ENCODE measurements around the gene CXCL16. TPM values are rescaled to one million over a fixed set of nuclear protein-coding genes. Genes with fewer than 3 reads are reported as not detected.

CXCL16 gene
- total and polyA plus RNA-seq, 10 of the 15 experiments (the other 5 are each of a cell fraction or from before 2014, with no cell fraction given): 0.15 to 2.2 (median 0.65) TPM

DNA sequence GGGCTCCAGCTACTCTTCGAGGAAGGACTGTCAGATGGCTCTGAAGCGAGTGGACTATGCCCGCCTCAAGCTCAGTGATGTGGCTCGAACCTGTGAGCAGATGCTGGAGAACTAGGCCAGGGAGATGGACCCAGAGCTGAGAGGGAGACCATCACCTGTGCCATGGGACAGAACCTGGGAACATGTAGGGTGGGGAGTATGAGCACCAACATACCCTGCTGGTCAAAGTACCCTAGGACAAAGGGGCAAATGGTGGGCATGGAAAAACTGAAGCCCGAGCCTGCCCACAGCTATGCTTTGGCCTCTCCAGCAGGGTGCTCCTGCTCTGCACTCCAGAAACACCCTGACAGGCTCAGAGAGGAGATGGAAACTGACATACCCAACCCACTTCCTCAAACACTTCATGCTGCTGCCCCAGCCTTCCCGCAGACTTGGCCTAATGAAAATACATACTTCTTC lies 6.6 kb downstream of the CXCL16 start (continued):
- TF ChIP-seq, protein P1, sequence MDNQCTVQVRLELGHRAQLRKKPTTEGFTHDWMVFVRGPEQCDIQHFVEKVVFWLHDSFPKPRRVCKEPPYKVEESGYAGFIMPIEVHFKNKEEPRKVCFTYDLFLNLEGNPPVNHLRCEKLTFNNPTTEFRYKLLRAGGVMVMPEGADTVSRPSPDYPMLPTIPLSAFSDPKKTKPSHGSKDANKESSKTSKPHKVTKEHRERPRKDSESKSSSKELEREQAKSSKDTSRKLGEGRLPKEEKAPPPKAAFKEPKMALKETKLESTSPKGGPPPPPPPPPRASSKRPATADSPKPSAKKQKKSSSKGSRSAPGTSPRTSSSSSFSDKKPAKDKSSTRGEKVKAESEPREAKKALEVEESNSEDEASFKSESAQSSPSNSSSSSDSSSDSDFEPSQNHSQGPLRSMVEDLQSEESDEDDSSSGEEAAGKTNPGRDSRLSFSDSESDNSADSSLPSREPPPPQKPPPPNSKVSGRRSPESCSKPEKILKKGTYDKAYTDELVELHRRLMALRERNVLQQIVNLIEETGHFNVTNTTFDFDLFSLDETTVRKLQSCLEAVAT (IDR thresholded peaks at IDR 0.05): peak; percentile 78; the same call in 1 of the 2 replicates
- TF ChIP-seq, protein P2, sequence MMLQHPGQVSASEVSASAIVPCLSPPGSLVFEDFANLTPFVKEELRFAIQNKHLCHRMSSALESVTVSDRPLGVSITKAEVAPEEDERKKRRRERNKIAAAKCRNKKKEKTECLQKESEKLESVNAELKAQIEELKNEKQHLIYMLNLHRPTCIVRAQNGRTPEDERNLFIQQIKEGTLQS (IDR thresholded peaks at IDR 0.05; ENCODE audit: borderline replicate concordance, extremely low read depth, low read depth, low read length): no peak
- TF ChIP-seq NRF1 (conservative IDR thresholded peaks at IDR 0.05; ENCODE audit: low read depth, low read length): no peak
- TF ChIP-seq NFYA (IDR thresholded peaks at IDR 0.05; ENCODE audit: borderline replicate concordance, low read depth, low read length): no peak
- TF ChIP-seq RAD51 (IDR thresholded peaks at IDR 0.05): no peak
- no peak for TF ChIP-seq FOS (IDR thresholded peaks at IDR 0.05; ENCODE audit: borderline replicate concordance, extremely low read depth, insufficient read length)
- TF ChIP-seq, protein P3, sequence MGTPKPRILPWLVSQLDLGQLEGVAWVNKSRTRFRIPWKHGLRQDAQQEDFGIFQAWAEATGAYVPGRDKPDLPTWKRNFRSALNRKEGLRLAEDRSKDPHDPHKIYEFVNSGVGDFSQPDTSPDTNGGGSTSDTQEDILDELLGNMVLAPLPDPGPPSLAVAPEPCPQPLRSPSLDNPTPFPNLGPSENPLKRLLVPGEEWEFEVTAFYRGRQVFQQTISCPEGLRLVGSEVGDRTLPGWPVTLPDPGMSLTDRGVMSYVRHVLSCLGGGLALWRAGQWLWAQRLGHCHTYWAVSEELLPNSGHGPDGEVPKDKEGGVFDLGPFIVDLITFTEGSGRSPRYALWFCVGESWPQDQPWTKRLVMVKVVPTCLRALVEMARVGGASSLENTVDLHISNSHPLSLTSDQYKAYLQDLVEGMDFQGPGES (IDR thresholded peaks at IDR 0.05): no peak
- no peak for TF ChIP-seq ZBED1 (IDR thresholded peaks at IDR 0.05; ENCODE audit: borderline replicate concordance)
- TF ChIP-seq CREB1 (IDR thresholded peaks at IDR 0.05; ENCODE audit: low read depth): no peak
- TF ChIP-seq LARP7 (IDR thresholded peaks at IDR 0.05): 0 out of 2 replicates have a peak, but pooled peaks have one; percentile 59
- no peak for TF ChIP-seq SUZ12 (IDR thresholded peaks at IDR 0.05; ENCODE audit: unreplicated experiment)
- TF ChIP-seq ZNF622 (IDR thresholded peaks at IDR 0.05): no peak
- peak in 1 of 2 experiments; percentile 62; a peak in 1 of 4 replicates for TF ChIP-seq ETV6 (conservative IDR thresholded peaks at IDR 0.05 in 1 of 2, IDR thresholded peaks at IDR 0.05 in 1 of 2; ENCODE audit: borderline replicate concordance in 1 of 2, low read depth in 1 of 2)
- TF ChIP-seq, protein P4, sequence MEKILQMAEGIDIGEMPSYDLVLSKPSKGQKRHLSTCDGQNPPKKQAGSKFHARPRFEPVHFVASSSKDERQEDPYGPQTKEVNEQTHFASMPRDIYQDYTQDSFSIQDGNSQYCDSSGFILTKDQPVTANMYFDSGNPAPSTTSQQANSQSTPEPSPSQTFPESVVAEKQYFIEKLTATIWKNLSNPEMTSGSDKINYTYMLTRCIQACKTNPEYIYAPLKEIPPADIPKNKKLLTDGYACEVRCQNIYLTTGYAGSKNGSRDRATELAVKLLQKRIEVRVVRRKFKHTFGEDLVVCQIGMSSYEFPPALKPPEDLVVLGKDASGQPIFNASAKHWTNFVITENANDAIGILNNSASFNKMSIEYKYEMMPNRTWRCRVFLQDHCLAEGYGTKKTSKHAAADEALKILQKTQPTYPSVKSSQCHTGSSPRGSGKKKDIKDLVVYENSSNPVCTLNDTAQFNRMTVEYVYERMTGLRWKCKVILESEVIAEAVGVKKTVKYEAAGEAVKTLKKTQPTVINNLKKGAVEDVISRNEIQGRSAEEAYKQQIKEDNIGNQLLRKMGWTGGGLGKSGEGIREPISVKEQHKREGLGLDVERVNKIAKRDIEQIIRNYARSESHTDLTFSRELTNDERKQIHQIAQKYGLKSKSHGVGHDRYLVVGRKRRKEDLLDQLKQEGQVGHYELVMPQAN (conservative IDR thresholded peaks at IDR 0.05): no peak
- TF ChIP-seq ZSCAN29 (IDR thresholded peaks at IDR 0.05): no peak
- TF ChIP-seq, protein P5, sequence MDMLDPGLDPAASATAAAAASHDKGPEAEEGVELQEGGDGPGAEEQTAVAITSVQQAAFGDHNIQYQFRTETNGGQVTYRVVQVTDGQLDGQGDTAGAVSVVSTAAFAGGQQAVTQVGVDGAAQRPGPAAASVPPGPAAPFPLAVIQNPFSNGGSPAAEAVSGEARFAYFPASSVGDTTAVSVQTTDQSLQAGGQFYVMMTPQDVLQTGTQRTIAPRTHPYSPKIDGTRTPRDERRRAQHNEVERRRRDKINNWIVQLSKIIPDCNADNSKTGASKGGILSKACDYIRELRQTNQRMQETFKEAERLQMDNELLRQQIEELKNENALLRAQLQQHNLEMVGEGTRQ (IDR thresholded peaks at IDR 0.05; ENCODE audit: borderline replicate concordance, low read depth, low read length): no peak
- 0 out of 2 replicates have a peak, but pooled peaks have one; percentile 28 for TF ChIP-seq IRF4 (IDR thresholded peaks at IDR 0.05; ENCODE audit: low read depth, low read length)
- TF ChIP-seq, protein P6, sequence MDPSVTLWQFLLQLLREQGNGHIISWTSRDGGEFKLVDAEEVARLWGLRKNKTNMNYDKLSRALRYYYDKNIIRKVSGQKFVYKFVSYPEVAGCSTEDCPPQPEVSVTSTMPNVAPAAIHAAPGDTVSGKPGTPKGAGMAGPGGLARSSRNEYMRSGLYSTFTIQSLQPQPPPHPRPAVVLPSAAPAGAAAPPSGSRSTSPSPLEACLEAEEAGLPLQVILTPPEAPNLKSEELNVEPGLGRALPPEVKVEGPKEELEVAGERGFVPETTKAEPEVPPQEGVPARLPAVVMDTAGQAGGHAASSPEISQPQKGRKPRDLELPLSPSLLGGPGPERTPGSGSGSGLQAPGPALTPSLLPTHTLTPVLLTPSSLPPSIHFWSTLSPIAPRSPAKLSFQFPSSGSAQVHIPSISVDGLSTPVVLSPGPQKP (IDR thresholded peaks at IDR 0.05; ENCODE audit: low read depth, low read length): no peak
- TF ChIP-seq MTA2 (IDR thresholded peaks at IDR 0.05; ENCODE audit: low read depth): no peak
- TF ChIP-seq POU2F2 (IDR thresholded peaks at IDR 0.05; ENCODE audit: borderline replicate concordance, low read depth, low read length): no peak
- no peak for TF ChIP-seq CBFB (IDR thresholded peaks at IDR 0.05; ENCODE audit: low read depth)
- TF ChIP-seq FOXM1 (IDR thresholded peaks at IDR 0.05; ENCODE audit: low read depth, low read length): no peak
- TF ChIP-seq STAT1 (conservative IDR thresholded peaks at IDR 0.05): no peak
- TF ChIP-seq JUND (IDR thresholded peaks at IDR 0.05; ENCODE audit: low read depth, low read length): no peak
- TF ChIP-seq IKZF2 (IDR thresholded peaks at IDR 0.05): peak; percentile 55 to 60; a peak in 2 of 4 replicates
- no peak for TF ChIP-seq ASH2L (IDR thresholded peaks at IDR 0.05; ENCODE audit: borderline replicate concordance, low read depth)

Measured in GM12878 (cell line).